BLaER1 (cell line): ENCODE results near the gene CENPU.
"Not testable (repeated sequence)": the region's sequence is repeated elsewhere in the genome, so short reads cannot be mapped to it uniquely, and the experiment has no call there.

ENCODE experiments used
- H3K27ac ChIP-seq: shearing (Covaris generic); formaldehyde crosslinking; 2 replicates; pipeline ENCODE4 v1.8.1; 2022
- H3K27me3 ChIP-seq: shearing (Covaris generic); formaldehyde crosslinking; 2 replicates; pipeline ENCODE4 v1.8.1; 2022
- H3K36me3 ChIP-seq: shearing (Covaris generic); formaldehyde crosslinking; 2 replicates; pipeline ENCODE4 v1.8.1; 2022
- H3K4me1 ChIP-seq: shearing (Covaris generic); formaldehyde crosslinking; 2 replicates; pipeline ENCODE4 v1.8.1; 2022
- H3K4me2 ChIP-seq: shearing (Covaris generic); formaldehyde crosslinking; 2 replicates; pipeline ENCODE4 v1.8.1; 2022
- H3K4me3 ChIP-seq: shearing (Covaris generic); formaldehyde crosslinking; 2 replicates; pipeline ENCODE4 v1.8.1; 2022
- H3K9ac ChIP-seq: shearing (Covaris generic); formaldehyde crosslinking; 2 replicates; pipeline ENCODE4 v1.8.1; 2022
- H3K9me3 ChIP-seq: shearing (Covaris generic); formaldehyde crosslinking; 2 replicates; pipeline ENCODE4 v1.8.1; 2022
- H4K20me1 ChIP-seq: shearing (Covaris generic); formaldehyde crosslinking; 2 replicates; pipeline ENCODE4 v1.8.1; 2022
- Cebpa-rat ChIP-seq: shearing (Covaris generic); IDR thresholded peaks from 2 replicates; pipeline ENCODE4 v1.8.1; 2022

Gene CENPU

DNA sequence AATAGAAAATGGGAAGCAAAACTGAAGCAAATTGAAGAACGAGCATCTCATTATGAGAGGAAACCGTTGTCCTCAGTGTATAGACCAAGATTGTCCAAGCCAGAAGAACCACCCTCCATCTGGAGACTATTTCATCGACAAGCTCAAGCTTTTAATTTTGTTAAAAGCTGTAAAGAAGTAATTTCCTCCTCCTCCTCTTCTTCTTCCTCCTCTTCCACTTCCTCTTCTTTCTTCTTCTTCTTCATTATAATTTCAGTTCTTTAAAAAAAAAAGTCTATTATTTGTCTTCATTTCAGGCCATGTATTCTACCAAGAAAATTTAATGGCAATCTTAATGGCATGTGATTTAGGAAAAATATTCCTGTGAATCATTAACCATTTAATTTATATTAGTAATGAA lies 76.8 kb downstream of the CENPU start:
- H3K9me3 ChIP-seq: no peaks in the 10 kb centered on the region
- H3K36me3 ChIP-seq: peaks cover 34% of the 10 kb centered on the region
- TF ChIP-seq Cebpa-rat: no peak
- H3K4me1 ChIP-seq: peaks cover 1% of the 10 kb centered on the region; the same call in 1 of the 2 replicates
- H3K27me3 ChIP-seq: no peaks in the 10 kb centered on the region
- no peaks in the 10 kb centered on the region for H4K20me1 ChIP-seq
- no peak overlapping the region for H3K27ac ChIP-seq
- no peak overlapping the region for H3K4me2 ChIP-seq
- H3K4me3 ChIP-seq: no peak overlapping the region
- H3K9ac ChIP-seq: no peak overlapping the region

DNA sequence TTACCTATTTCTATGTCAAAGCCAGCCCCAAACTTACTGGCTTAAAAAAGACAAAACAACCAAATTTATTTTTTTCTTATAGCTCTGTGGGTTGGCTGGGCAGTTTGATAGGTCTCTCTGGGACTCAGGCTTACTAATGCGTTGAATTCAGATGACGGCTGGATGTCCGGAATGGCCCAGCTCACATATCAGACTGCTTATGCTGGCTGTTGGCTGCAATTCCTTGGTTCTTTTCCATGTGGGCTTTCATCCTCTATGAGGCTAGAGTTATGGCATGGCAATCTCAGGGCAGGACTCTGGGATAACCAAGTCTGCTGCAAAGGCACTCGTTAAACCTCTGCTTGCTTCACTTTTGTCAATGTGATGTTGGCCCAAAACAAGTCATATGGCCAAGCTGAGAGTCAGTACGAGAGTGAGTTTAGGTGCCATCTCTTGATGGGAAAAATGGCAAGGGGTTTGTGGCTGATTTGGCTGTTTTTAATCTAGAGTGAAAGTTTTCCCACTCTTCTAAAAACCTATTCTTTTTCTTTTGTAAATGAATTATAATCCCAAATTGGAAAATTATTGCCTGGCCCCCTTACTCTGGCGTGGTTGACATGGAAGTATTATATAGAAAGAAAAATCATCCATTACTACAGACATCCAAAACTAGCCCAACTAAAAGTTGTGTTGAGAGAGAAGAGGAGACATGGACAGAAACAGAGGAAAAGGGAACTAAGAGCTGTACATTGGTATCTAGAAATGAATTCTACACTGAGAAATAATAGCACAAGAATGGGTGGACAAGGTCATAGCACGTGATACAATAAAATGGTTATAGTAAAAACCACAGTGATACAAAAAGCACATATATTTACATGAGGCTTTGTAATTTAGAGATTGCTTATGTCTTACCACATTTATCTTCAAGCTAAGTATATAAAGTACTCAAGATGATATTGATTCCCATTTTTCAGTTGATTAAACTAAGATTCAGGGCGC lies 77.7 kb downstream of the CENPU start:
- Histone ChIP-seq H3K9me3 (no peaks in the 10 kb centered on the region), H3K27ac (no peak overlapping the region), H3K9ac (no peak overlapping the region), H3K27me3 (no peaks in the 10 kb centered on the region), H4K20me1 (no peaks in the 10 kb centered on the region), H3K36me3 (peaks cover 28% of the 10 kb centered on the region), H3K4me1 (0 out of 2 replicates have a peak, but pooled peaks cover 3% of the 10 kb centered on the region), H3K4me2 (no peak overlapping the region), H3K4me3 (no peak overlapping the region)
- TF ChIP-seq Cebpa-rat: no peak

DNA sequence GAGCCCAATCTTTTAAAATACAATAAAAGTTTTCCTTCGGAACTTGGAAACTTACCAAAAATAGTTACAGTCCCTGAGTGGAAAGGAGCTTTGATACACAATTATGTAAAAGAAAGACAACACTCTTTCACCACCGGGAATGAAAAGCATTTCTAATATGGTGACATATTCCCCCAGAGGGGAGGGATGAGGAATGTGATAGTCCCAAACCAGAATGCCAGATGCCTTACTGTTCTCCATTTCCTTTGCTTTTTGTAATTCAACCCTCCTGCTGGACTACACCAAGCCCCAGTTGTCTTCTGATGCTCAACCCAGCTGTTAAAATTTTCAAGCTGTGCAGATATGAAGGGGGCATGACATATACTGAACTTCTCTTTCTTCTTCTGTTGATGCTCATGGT lies 80.2 kb downstream of the CENPU start:
- Histone ChIP-seq H3K4me2 (no peak overlapping the region), H3K36me3 (peaks cover 11% of the 10 kb centered on the region), H3K27ac (no peak overlapping the region), H3K4me1 (peaks cover 12% of the 10 kb centered on the region), H4K20me1 (peaks cover 3% of the 10 kb centered on the region; the same call in 1 of the 2 replicates), H3K4me3 (no peak overlapping the region), H3K27me3 (no peaks in the 10 kb centered on the region), H3K9me3 (no peaks in the 10 kb centered on the region), H3K9ac (no peak overlapping the region)
- TF ChIP-seq Cebpa-rat: no peak

DNA sequence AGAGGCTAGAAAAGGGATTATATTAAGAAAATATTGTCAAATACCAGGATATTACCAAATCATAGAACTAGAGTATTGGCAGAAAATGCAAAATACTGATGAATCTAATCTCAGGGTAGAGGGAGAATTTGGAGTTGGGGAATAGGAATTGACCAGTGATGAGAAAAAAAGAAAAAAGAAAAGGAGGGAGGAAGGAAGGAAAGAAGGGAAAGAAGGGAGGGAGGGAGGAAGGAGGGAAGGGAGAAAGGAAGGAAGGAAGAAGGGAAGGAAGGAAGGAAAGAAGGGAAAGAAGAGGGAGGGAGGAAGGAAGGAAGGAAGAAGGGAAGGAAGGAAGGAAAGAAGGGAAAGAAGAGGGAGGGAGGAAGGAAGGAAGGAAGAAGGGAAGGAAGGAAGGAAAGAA lies 81.2 kb downstream of the CENPU start:
- Histone ChIP-seq H3K4me1 (peaks cover 16% of the 10 kb centered on the region), H4K20me1 (peaks cover 13% of the 10 kb centered on the region), H3K36me3 (peaks cover 11% of the 10 kb centered on the region)
- H3K27ac ChIP-seq, H3K4me3 ChIP-seq, H3K9me3 ChIP-seq, H3K27me3 ChIP-seq, H3K4me2 ChIP-seq, H3K9ac ChIP-seq: not testable (repeated sequence)

DNA sequence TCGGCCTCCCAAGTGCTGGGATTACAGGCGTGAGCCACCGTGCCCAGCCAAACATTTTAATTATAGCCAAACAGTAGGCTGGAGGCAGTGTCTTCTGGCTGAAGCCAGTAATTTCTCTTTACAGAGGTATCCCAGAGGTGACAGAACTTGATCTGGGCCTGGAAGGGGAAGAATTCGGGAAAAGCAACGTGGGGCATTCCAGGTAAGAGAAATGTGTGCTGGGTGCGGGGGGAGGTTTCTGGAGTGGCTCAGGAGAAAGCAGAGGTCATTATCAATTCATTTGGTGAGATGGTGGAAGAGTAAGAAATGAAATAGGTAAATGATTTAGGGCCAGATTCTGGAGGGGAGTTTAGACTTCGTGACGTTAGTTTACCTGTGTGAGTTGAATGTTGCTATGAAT lies 82.0 kb downstream of the CENPU start:
- H4K20me1 ChIP-seq: peaks cover 21% of the 10 kb centered on the region
- no peak overlapping the region for H3K27ac ChIP-seq
- H3K4me1 ChIP-seq: peaks cover 24% of the 10 kb centered on the region
- no peak overlapping the region for H3K4me2 ChIP-seq
- no peak for TF ChIP-seq Cebpa-rat
- H3K27me3 ChIP-seq: no peaks in the 10 kb centered on the region
- no peaks in the 10 kb centered on the region for H3K9me3 ChIP-seq
- no peak overlapping the region for H3K9ac ChIP-seq
- no peak overlapping the region for H3K4me3 ChIP-seq
- H3K36me3 ChIP-seq: peaks cover 8% of the 10 kb centered on the region

DNA sequence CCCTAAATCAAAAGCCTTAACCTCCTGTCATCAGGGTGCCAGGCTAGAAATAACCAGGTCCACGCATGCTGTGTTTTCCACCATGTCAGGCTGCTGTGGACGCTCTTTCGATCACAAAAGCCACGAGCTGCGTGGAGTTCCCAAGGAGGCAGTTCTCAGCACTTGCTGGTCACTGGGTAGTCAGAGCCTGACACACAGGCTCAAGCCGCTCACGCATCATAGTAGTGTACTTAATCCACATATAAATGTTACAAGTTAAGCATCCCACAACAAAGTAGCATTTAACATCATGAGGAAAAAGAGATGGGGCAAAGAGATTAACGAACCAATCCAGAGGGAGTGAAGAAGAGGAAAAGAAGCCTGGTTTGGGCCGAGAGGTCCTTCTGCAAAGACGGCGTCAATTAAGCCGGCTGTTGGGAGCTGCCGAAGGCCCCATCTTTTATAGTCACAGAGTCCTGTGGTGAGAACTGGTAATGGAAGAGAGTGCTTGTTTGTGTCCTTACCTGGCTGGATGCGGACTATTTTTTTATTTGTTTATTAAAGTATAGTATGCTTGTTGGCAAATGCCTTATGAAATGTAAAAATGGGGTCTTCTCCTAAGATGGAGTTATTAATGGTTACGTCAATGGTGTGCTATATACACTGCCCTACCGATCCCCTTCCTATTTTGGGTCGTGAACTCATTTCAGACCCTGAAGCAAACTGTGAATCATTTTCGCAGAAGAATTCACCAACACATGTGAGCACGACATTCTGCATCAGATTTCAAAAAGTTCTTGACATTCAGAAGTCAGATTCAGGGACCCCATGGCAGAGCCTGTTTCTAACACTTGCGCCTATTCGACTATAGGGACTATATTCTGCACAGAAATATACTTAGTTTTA lies 83.7 kb downstream of the CENPU start:
- peak overlapping the region; percentile 97 for H3K4me2 ChIP-seq
- peak overlapping the region; percentile 97 for H3K4me3 ChIP-seq
- peak overlapping the region; percentile 91 for H3K27ac ChIP-seq
- no peaks in the 10 kb centered on the region for H3K9me3 ChIP-seq
- H4K20me1 ChIP-seq: peaks cover 38% of the 10 kb centered on the region
- TF ChIP-seq Cebpa-rat: no peak
- H3K4me1 ChIP-seq: peaks cover 40% of the 10 kb centered on the region
- H3K27me3 ChIP-seq: no peaks in the 10 kb centered on the region
- H3K9ac ChIP-seq: peak overlapping the region; percentile 91
- H3K36me3 ChIP-seq: peaks cover 10% of the 10 kb centered on the region; the same call in 1 of the 2 replicates

DNA sequence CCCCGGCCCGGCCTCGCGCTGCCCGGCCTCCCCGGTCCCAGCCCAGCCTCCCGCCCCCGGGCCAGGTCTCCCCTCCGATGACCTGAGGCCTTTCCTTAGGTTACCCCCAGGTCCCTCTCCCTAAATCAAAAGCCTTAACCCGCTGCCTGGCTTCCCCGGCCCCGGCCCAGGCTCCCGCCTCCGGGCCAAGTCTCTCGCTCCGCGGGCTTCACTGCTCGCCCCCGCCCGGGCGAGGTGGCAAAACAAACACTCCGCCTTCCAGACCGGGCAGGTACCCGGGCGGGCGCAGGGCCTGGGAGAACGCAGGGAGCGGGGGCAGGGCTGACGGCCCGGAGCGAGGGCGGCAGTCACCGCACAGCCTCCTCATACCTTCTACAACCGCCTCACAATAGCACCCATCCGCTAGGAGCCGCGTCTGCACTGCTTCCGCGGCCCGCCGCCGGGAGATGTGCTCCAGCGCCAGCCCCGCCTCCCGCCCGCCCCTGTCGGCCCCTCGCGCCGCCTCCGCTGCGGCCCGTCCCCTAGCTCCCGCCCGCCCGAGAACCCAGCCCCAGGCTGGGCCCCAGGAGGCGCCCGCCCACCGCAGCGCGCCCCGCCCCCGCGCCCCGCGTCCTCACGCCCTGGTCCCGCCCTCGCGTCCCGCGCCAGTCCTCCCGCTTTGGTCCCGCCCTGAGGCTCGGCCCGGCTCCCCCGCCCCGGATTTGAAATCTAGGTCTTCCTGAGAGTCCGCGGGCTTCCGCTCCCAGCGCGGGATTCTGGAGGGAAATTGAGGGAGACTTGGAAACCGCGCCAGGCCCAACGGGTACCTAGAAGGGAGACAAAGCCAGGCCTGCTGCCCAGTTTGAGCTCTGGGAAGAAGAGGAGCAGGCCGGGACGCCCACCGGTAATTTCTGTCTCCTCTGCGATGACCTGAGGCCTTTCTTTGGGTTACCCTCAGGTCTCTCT lies 84.6 kb downstream of the CENPU start, which contains the start of the genes CASP3 and PRIMPOL:
CASP3 (minus strand) TSS at position 422 of the 945 bp plus-strand sequence. CDS start 10,994 bp downstream, outside the sequence.
PRIMPOL (plus strand) TSS at position 713 of the 945 bp plus-strand sequence. CDS start 7,403 bp downstream, outside the sequence.
- Histone ChIP-seq H3K9ac (peak within 1 kb of the TSS; percentile 96), H3K27ac (peak within 1 kb of the TSS; percentile 95), H3K4me2 (peak within 1 kb of the TSS; percentile 97), H3K4me3 (peak within 1 kb of the TSS; percentile 97), H3K36me3 (peaks cover 10% of the 10 kb centered on the region; the same call in 1 of the 2 replicates), H3K4me1 (peaks cover 40% of the 10 kb centered on the region), H3K9me3 (no peaks in the 10 kb centered on the region), H3K27me3 (no peaks in the 10 kb centered on the region), H4K20me1 (peaks cover 47% of the 10 kb centered on the region)
- no peak for TF ChIP-seq Cebpa-rat

DNA sequence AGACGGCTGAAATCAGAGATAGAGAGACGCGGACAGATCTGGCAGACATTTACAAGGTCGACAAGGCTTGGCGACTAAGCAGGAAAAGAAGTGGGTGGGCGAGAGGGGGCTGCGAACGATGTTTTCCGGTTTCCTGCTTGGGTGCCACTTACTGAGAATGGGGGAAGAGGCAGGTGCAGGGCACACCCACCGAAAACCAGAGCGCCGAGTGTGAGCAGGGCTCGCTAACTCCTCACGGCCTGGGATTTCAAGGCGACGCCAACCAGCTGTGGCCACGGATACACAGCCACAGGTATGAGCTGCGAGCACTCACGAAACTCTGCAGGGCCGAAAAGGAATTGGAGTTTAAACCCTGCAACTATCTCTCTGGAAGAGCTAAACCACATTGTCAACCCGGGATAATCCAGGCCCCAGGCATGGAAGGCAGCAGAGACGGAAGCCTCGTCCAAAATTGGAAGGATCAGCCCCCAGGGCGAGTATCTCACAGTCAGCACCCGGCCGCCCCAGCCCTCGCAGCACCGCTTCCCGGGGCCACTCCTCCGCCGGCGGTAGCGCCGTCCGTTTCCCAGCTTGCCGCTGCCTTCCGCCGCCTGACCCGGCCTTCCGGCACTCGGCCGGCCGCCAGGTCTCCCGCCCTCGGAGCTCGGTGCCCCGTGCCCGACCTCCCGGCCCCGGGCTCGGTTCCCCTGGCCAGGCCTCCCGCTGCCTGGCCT lies 85.4 kb downstream of the CENPU start:
- TF ChIP-seq Cebpa-rat: no peak
- Histone ChIP-seq H3K9ac (peak overlapping the region; percentile 96), H3K4me2 (peak overlapping the region; percentile 95), H3K4me3 (peak overlapping the region; percentile 97), H3K36me3 (peaks cover 10% of the 10 kb centered on the region; the same call in 1 of the 2 replicates), H3K4me1 (peaks cover 40% of the 10 kb centered on the region), H3K27me3 (no peaks in the 10 kb centered on the region), H3K27ac (peak overlapping the region; percentile 95), H4K20me1 (peaks cover 53% of the 10 kb centered on the region), H3K9me3 (no peaks in the 10 kb centered on the region)
